ENCODE data around the gene CYS1. TPM values are rescaled to one million over a fixed set of nuclear protein-coding genes. Genes with fewer than 3 reads are reported as not detected.

CYS1 gene
- polyA plus RNA-seq, 1 donor from 2014 or later = not detected

DNA sequence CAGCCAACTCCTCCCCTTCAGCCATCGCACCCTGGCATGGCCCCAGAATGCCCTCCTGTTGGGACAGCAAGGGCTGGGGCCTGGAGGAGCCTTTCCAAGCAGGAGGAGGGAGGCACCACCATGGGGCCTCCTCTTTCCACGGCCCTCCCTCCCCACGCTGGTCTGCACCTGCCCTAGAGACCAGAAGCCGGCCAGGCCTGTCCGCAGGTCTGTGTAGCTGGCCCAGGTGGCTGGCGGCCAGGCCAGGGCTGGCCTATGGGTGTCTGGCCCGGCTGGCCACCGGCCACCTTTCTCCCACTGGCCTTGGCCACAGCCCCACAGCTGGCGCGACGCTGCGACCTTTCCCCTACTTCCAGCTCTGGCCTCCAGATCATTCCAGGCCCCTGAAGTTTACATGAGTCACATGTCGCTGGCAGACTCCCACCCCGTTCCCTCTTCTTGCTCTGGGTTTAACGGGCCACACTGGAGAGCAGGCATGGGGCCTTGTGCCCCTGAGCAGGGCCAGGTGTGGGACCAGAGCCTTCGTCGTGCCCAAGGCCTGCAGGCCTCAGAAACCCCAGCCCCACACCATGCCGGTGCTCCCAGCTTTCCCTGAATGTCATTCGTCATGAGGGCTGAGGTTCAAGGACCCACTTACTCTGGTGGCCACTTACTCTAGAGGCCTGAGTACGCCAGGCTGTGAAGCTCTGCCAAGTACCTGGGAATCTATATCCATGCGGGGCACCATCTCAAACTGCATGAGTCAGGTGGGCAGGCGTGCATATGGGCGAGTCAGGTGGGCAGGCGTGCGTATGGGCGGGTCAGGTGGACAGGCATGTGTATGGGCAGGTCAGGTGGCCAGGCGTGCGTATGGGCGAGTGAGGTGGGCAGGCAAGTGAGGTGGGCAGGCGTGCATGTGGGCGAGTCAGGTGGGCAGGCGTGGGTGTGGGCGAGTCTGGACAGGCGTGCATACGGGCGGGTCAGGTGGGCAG, 70.1 kb downstream of the CYS1 start:
- H3K9ac ChIP-seq (ENCODE audit: low read length) = no peak overlapping the region
- H3K79me2 ChIP-seq (replicated peaks; ENCODE audit: insufficient read depth, low read length) = no peaks in the 10 kb centered on the region
- H3K27ac ChIP-seq (ENCODE audit: low read length) = no peak overlapping the region
- H3K27me3 ChIP-seq (ENCODE audit: insufficient read depth, low read depth, low read length) = no peaks in the 10 kb centered on the region
- TF ChIP-seq SMC3 (conservative IDR thresholded peaks at IDR 0.05; ENCODE audit: poor library complexity) (no peak), POLR2AphosphoS5 (IDR thresholded peaks at IDR 0.05) (no peak), EZH2 (IDR thresholded peaks at IDR 0.05; ENCODE audit: borderline replicate concordance, insufficient read depth, low read length, poor library complexity, severe bottlenecking) (no peak)
- no peak overlapping the region for H3K4me2 ChIP-seq (ENCODE audit: low read length)
- H3K9me2 ChIP-seq (ENCODE audit: insufficient read depth, low read length) = no peaks in the 10 kb centered on the region
- no peaks in the 10 kb centered on the region for H3K36me3 ChIP-seq (ENCODE audit: insufficient read depth, low read length)
- no peak overlapping the region for H2AFZ ChIP-seq (ENCODE audit: low read depth, low read length)
- H3F3A ChIP-seq (ENCODE audit: insufficient read depth, low read length, poor library complexity, severe bottlenecking) = no peaks in the 10 kb centered on the region
- H3K9me3 ChIP-seq (ENCODE audit: low read length) = no peaks in the 10 kb centered on the region
- H4K20me1 ChIP-seq (ENCODE audit: insufficient read depth) = no peaks in the 10 kb centered on the region
- no peak overlapping the region for H3K4me3 ChIP-seq (ENCODE audit: low read length)

DNA sequence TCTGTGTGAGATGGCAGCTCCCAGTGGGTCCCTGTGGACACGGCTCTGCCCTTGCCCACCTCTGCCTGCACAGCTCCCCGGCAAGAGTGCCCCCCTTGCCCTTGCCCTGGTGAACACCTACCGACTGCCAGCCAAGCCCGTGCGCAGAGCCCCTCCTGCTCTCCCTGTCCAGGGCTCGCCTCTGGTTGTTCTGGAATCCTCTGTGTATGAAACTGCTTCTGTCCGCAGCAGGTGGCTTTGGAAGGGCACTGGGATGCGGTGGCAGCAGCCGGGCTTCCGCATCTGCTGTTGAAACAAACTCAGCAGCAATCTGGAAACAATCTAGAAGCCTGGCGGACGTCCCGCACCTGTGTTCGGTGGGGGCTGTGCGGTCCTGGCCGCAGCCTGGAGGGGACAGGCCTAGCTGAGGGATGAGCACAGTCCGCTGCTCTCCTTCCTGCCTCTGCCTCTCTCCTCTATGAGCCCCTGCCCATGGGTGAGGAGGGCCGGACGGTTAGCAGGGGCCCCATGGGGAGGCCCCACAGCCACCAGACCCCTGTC, 70.9 kb downstream of the CYS1 start:
- Histone ChIP-seq H3K27ac (ENCODE audit: low read length) (no peak overlapping the region), H3K4me2 (ENCODE audit: low read length) (no peak overlapping the region), H3K36me3 (ENCODE audit: insufficient read depth, low read length) (no peaks in the 10 kb centered on the region), H3K4me3 (ENCODE audit: low read length) (no peak overlapping the region), H3K9me3 (ENCODE audit: low read length) (no peaks in the 10 kb centered on the region), H4K20me1 (ENCODE audit: insufficient read depth) (no peaks in the 10 kb centered on the region), H3K9ac (ENCODE audit: low read length) (no peak overlapping the region), H3K9me2 (ENCODE audit: insufficient read depth, low read length) (no peaks in the 10 kb centered on the region), H2AFZ (ENCODE audit: low read depth, low read length) (no peak overlapping the region), H3K27me3 (ENCODE audit: insufficient read depth, low read depth, low read length) (no peaks in the 10 kb centered on the region), H3K79me2 (replicated peaks; ENCODE audit: insufficient read depth, low read length) (no peaks in the 10 kb centered on the region), H3F3A (ENCODE audit: insufficient read depth, low read length, poor library complexity, severe bottlenecking) (no peaks in the 10 kb centered on the region)
- TF ChIP-seq POLR2AphosphoS5 (IDR thresholded peaks at IDR 0.05) = no peak
- no peak for TF ChIP-seq SMC3 (conservative IDR thresholded peaks at IDR 0.05; ENCODE audit: poor library complexity)
- TF ChIP-seq EP300 (conservative IDR thresholded peaks at IDR 0.05; ENCODE audit: poor library complexity, severe bottlenecking) = no peak
- no peak for TF ChIP-seq EZH2 (IDR thresholded peaks at IDR 0.05; ENCODE audit: borderline replicate concordance, insufficient read depth, low read length, poor library complexity, severe bottlenecking)
- TF ChIP-seq RAD21 (conservative IDR thresholded peaks at IDR 0.05) = no peak
- TF ChIP-seq, protein P1, sequence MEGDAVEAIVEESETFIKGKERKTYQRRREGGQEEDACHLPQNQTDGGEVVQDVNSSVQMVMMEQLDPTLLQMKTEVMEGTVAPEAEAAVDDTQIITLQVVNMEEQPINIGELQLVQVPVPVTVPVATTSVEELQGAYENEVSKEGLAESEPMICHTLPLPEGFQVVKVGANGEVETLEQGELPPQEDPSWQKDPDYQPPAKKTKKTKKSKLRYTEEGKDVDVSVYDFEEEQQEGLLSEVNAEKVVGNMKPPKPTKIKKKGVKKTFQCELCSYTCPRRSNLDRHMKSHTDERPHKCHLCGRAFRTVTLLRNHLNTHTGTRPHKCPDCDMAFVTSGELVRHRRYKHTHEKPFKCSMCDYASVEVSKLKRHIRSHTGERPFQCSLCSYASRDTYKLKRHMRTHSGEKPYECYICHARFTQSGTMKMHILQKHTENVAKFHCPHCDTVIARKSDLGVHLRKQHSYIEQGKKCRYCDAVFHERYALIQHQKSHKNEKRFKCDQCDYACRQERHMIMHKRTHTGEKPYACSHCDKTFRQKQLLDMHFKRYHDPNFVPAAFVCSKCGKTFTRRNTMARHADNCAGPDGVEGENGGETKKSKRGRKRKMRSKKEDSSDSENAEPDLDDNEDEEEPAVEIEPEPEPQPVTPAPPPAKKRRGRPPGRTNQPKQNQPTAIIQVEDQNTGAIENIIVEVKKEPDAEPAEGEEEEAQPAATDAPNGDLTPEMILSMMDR (IDR thresholded peaks at IDR 0.05; ENCODE audit: poor library complexity, severe bottlenecking) = no peak
- TF ChIP-seq TAF1 (IDR thresholded peaks at IDR 0.05; ENCODE audit: low read depth) = no peak
- TF ChIP-seq, protein P2, sequence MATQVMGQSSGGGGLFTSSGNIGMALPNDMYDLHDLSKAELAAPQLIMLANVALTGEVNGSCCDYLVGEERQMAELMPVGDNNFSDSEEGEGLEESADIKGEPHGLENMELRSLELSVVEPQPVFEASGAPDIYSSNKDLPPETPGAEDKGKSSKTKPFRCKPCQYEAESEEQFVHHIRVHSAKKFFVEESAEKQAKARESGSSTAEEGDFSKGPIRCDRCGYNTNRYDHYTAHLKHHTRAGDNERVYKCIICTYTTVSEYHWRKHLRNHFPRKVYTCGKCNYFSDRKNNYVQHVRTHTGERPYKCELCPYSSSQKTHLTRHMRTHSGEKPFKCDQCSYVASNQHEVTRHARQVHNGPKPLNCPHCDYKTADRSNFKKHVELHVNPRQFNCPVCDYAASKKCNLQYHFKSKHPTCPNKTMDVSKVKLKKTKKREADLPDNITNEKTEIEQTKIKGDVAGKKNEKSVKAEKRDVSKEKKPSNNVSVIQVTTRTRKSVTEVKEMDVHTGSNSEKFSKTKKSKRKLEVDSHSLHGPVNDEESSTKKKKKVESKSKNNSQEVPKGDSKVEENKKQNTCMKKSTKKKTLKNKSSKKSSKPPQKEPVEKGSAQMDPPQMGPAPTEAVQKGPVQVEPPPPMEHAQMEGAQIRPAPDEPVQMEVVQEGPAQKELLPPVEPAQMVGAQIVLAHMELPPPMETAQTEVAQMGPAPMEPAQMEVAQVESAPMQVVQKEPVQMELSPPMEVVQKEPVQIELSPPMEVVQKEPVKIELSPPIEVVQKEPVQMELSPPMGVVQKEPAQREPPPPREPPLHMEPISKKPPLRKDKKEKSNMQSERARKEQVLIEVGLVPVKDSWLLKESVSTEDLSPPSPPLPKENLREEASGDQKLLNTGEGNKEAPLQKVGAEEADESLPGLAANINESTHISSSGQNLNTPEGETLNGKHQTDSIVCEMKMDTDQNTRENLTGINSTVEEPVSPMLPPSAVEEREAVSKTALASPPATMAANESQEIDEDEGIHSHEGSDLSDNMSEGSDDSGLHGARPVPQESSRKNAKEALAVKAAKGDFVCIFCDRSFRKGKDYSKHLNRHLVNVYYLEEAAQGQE (IDR thresholded peaks at IDR 0.05; ENCODE audit: borderline replicate concordance) = no peak
- TF ChIP-seq MXI1 (conservative IDR thresholded peaks at IDR 0.05; ENCODE audit: poor library complexity, severe bottlenecking) = no peak

Data from neural cell (in vitro differentiated cells).